Measurements from ENCODE around the gene FBXO22. TPM values are rescaled to one million over a fixed set of nuclear protein-coding genes. Genes with fewer than 3 reads are reported as not detected.

FBXO22 gene
- polyA plus RNA-seq, 1 donor (not counting 4 experiments of a cell fraction or from before 2014, with no cell fraction given) = 68.5 TPM

- dilution Hi-C loops (cut with MboI; ENCODE audit: extremely low pct_ligation_motif_present, low sequenced_read_pairs) = no loop called here
- FAIRE-seq (no peak), DNase-seq (ENCODE audit: low read depth, low spot score) (no peak)
- TF ChIP-seq EZH2 (IDR thresholded peaks at IDR 0.05; ENCODE audit: low read length) = no peak
- TF ChIP-seq, protein P1, sequence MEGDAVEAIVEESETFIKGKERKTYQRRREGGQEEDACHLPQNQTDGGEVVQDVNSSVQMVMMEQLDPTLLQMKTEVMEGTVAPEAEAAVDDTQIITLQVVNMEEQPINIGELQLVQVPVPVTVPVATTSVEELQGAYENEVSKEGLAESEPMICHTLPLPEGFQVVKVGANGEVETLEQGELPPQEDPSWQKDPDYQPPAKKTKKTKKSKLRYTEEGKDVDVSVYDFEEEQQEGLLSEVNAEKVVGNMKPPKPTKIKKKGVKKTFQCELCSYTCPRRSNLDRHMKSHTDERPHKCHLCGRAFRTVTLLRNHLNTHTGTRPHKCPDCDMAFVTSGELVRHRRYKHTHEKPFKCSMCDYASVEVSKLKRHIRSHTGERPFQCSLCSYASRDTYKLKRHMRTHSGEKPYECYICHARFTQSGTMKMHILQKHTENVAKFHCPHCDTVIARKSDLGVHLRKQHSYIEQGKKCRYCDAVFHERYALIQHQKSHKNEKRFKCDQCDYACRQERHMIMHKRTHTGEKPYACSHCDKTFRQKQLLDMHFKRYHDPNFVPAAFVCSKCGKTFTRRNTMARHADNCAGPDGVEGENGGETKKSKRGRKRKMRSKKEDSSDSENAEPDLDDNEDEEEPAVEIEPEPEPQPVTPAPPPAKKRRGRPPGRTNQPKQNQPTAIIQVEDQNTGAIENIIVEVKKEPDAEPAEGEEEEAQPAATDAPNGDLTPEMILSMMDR (optimal IDR thresholded peaks at IDR 0.05 in 1 of 3, IDR thresholded peaks at IDR 0.05 in 1 of 3, conservative IDR thresholded peaks at IDR 0.05 in 1 of 3; ENCODE audit: extremely low read depth in 1 of 3, insufficient read depth in 2 of 3, low read length in 3 of 3) = no peak
- H3K27me3 ChIP-seq (ENCODE audit: control insufficient read depth, extremely low read depth, insufficient read depth, low read length) = no peaks in the 10 kb centered on the region
- no peak overlapping the region for H3K9ac ChIP-seq (ENCODE audit: control insufficient read depth, extremely low read depth, insufficient read depth, low read length)
- no peaks in the 10 kb centered on the region for H4K20me1 ChIP-seq (ENCODE audit: control insufficient read depth, extremely low read depth, insufficient read depth, low read length)
- H3K4me2 ChIP-seq (ENCODE audit: control insufficient read depth, extremely low read depth, insufficient read depth, low read depth, low read length) = no peak overlapping the region
- H3K27ac ChIP-seq (ENCODE audit: control insufficient read depth, insufficient read depth, low read length) = no peak overlapping the region
- H3K4me3 ChIP-seq (ENCODE audit: control insufficient read depth in 2 of 3, extremely low read depth in 1 of 3, insufficient read depth in 2 of 3, low read depth in 1 of 3, low read length in 3 of 3) = no peak overlapping the region
- no peaks in the 10 kb centered on the region for H3K9me3 ChIP-seq (ENCODE audit: control insufficient read depth, low read depth, low read length)
- H3K9me1 ChIP-seq (ENCODE audit: control insufficient read depth, extremely low read depth, insufficient read depth, low read length) = no peaks in the 10 kb centered on the region
- no peaks in the 10 kb centered on the region for H3K36me3 ChIP-seq (ENCODE audit: control insufficient read depth in 2 of 2, extremely low read depth in 1 of 2, insufficient read depth in 2 of 2, low read length in 2 of 2)
- peaks cover 22% of the 10 kb centered on the region for H3K4me1 ChIP-seq (ENCODE audit: control insufficient read depth, extremely low read depth, insufficient read depth, low read length)
- no peaks in the 10 kb centered on the region for H3K79me2 ChIP-seq (ENCODE audit: control insufficient read depth, insufficient read depth, low read length)
- H2AFZ ChIP-seq (ENCODE audit: control insufficient read depth, low read length) = no peak overlapping the region
Observed at GRCh38 chr15:75943246-75943645, 39.6 kb downstream of the FBXO22 start.

- peaks cover 22% of the 10 kb centered on the region for H3K4me1 ChIP-seq (ENCODE audit: control insufficient read depth, extremely low read depth, insufficient read depth, low read length)
- TF ChIP-seq EZH2 (IDR thresholded peaks at IDR 0.05; ENCODE audit: low read length) = no peak
- TF ChIP-seq, protein P1 (optimal IDR thresholded peaks at IDR 0.05 in 1 of 3, IDR thresholded peaks at IDR 0.05 in 1 of 3, conservative IDR thresholded peaks at IDR 0.05 in 1 of 3; ENCODE audit: extremely low read depth in 1 of 3, insufficient read depth in 2 of 3, low read length in 3 of 3) = no peak
- no peak for DNase-seq (ENCODE audit: low read depth, low spot score)
- no peak overlapping the region for H3K9ac ChIP-seq (ENCODE audit: control insufficient read depth, extremely low read depth, insufficient read depth, low read length)
- H2AFZ ChIP-seq (ENCODE audit: control insufficient read depth, low read length) = no peak overlapping the region
- no peaks in the 10 kb centered on the region for H4K20me1 ChIP-seq (ENCODE audit: control insufficient read depth, extremely low read depth, insufficient read depth, low read length)
- no peaks in the 10 kb centered on the region for H3K36me3 ChIP-seq (ENCODE audit: control insufficient read depth in 2 of 2, extremely low read depth in 1 of 2, insufficient read depth in 2 of 2, low read length in 2 of 2)
- no peaks in the 10 kb centered on the region for H3K79me2 ChIP-seq (ENCODE audit: control insufficient read depth, insufficient read depth, low read length)
- dilution Hi-C loops (cut with MboI; ENCODE audit: extremely low pct_ligation_motif_present, low sequenced_read_pairs) = no loop called here
- no peak for FAIRE-seq
- no peak overlapping the region for H3K4me3 ChIP-seq (ENCODE audit: control insufficient read depth in 2 of 3, extremely low read depth in 1 of 3, insufficient read depth in 2 of 3, low read depth in 1 of 3, low read length in 3 of 3)
- H3K9me3 ChIP-seq (ENCODE audit: control insufficient read depth, low read depth, low read length) = no peaks in the 10 kb centered on the region
- H3K27me3 ChIP-seq (ENCODE audit: control insufficient read depth, extremely low read depth, insufficient read depth, low read length) = no peaks in the 10 kb centered on the region
- H3K27ac ChIP-seq (ENCODE audit: control insufficient read depth, insufficient read depth, low read length) = no peak overlapping the region
- no peak overlapping the region for H3K4me2 ChIP-seq (ENCODE audit: control insufficient read depth, extremely low read depth, insufficient read depth, low read depth, low read length)
- no peaks in the 10 kb centered on the region for H3K9me1 ChIP-seq (ENCODE audit: control insufficient read depth, extremely low read depth, insufficient read depth, low read length)
Observed at GRCh38 chr15:75943713-75944215, 40.1 kb downstream of the FBXO22 start.

Data from keratinocyte (primary cell).